NCI-H2227 (cell line): ENCODE data around the gene CNR1.
"Not testable (repeated sequence)": the region's sequence is repeated elsewhere in the genome, so short reads cannot be mapped to it uniquely, and the experiment has no call there.

Experiments used
- DNase-seq: peaks from one replicate; lab custom pipeline; 2025; ENCODE audit not compliant: unreplicated experiment; lab: John Stamatoyannopoulos, UW

Gene CNR1

DNA sequence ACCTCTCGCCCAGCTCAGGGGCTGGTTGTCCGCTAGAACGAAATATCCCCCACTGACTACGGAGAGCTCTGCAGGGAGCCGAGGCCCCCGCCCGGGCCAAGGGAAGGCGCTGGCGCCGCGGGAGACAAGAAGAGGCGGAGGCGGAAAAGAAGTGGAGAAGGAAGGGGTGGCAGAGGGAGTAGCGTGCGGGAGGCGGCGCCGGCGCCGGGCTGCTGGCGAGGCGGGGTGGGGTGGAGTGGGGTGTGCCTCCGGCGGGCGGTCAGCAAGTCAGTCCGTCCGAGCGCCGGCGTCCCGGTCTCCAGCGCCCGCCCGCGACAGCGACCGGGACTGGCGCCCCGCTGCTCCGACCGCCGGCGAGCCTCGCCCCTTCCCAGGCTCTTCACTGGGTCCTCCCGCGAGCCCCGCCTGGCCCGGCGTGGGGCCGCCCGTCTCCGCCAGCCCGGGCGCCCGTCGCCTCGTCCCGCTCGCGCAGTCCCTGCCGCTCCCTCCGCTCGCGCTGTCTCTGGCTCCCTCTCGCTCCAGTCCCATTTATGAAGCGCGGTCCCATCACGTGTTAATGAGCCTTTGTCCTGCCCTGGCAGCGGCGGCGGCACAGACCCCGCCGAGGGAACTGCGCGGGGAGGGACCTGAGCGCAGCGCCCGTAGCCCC is at the start of gene CNR1:
Gene CNR1, minus strand, starts transcription at position 504 of the 649 bp plus-strand sequence. CDS start 21,073 bp downstream, outside the sequence.
- peak; percentile 81 for DNase-seq

DNA sequence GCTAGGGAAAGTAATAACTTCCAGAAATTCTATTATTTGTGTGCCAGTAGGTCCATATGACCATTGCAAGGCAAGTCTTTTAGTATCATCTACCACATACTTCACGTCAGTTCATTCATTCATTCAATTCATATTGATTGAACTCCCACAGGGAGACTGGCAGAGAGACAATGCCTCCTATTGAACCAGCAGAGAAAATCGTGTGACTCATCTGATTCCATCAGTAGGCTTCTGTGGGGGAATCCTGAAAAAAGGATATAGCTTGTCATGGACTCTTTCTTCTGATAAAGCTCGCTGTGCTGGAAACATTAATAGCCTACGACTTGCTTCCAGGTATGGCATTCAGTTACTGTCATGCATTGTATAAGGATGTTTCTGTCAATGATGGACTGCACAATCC is 45.3 kb upstream of the CNR1 start:
- DNase-seq = no peak

DNA sequence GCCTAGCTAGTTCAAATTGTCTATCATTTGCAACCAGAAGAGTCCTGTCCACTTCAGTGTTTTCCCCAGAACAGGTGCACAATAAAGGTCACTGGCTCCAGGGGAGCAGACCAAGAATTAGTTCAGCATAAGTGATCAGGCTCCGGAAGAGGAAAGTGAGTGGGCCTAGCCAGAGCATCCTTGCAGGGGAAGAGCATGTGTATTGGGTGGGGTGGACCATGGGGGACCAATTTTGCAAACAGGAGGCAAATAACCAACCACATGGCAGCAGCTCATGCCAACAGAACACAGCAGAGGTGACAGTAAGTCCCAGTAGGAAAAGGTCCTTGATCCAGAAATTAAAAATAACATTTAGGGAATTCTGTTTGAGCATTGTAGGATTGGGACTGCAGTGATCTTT is 43.2 kb upstream of the CNR1 start:
- no peak for DNase-seq

DNA sequence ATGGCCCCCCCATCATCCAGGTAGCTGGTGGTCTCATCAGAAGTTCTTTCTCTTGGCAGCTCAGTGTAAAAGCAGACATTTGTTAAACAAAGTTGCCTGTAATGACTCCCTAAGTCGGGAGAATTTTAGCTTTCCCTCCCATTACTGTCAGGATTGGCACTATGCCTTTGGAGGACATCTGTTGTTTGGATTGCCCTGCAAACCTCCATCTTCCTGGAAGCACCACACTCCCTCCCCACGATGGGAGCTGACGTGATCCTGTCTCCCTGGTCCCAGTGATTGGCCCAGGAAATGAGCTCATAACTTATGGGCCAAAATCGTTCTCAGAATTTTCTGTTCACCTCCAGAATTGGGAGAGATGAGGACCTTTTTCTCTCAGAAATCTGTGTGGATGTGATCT is 42.6 kb upstream of the CNR1 start:
- DNase-seq = no peak

DNA sequence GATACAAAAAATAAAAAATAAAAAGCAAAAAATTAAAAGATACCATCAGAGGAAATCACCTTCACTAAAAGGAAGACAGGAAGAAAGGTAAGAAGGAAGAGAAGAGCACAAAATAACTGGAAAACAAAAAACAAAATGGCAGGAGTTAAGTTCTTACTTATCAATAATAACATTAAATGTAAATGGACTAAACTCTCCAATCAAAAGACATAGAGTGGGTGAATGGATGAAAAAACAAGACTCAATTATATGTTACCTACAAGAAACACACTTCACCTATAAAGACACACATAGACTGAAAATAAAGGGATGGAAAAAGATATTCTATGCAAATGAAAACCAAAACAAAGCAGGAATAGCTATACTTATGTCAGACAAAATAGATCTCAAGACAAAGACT is 35.6 kb upstream of the CNR1 start:
- not testable (repeated sequence) for DNase-seq

DNA sequence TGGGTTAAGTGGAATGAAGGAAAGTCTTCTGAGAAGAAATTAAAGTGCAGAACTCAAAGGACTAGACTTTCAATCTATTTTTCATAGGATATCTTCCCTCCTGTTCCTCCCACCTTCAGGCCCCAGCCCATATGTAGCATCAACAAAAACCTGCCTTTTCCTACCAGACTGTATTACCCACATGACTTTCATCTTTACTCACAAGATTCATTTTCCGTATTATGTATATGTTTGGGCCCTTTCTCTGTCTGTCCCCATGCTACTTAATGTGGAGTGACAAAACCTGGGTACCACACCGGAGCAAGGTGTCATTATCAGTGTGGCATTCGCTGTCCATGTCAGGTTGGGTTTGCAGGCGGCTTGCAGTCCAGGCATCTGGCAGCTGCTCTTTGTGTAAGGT is 18.8 kb upstream of the CNR1 start:
- no peak for DNase-seq

DNA sequence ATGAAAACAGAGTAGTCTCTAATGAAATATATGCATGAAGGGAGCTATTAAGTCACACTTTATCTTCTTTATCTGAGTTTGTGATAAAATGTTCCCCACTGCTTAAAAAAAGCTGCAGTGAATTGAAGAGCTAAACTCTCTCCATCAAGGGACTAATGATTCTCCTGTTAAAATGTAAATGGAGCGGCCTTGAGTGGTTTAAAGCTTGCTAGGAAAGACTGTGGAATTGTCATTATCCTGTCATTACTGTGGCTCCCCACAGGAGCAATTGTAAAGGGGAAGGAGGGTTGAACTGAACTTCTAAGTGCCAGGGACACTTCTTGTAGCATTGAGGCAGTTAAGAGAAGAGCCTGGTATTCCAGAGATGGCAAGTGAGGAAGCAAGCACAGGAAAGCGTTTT is 17.3 kb upstream of the CNR1 start:
- no peak for DNase-seq

DNA sequence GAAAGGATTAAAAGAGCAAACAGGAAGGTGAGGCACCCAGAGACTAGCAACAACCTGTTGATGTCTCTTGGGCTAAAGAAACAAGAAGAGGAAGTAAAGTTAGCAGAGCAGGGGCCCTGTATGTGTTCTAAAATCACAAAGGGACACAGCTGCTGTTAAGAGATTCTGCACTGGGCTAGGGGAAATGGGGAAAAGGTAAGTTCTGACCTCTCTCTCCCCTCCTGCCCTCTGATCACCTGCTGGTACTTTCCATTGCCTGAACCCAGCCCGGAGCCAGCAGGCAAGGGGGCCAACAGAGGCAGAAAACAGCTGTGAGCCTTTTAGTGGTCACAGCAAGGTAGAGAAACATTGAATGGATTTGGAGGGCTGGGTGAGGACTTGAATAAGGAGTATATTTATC is 13.5 kb upstream of the CNR1 start:
- DNase-seq = no peak

DNA sequence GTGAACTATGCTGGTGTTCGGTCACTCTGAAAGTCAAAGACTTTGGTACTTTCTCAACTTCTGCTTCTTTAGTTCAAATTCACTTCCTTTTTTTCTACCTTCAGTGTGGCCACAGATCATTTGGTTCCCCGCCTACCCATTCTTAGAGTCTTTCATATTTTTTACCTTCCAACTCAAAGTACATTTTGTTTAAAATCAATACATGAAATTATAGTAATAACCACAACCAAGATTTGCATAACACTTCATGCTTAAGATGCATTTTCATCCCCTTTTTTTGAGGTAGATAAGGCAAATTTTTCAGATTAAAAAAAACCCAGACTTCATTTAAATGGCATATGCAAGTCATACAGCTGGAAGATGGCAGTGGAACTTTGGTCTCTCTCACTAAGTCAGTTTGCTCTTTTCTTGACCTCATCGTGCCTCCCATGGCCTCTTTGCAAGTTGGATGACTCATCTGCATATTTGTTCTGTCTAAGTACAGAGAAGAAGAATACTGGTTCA is 11.9 kb upstream of the CNR1 start:
- no peak for DNase-seq

DNA sequence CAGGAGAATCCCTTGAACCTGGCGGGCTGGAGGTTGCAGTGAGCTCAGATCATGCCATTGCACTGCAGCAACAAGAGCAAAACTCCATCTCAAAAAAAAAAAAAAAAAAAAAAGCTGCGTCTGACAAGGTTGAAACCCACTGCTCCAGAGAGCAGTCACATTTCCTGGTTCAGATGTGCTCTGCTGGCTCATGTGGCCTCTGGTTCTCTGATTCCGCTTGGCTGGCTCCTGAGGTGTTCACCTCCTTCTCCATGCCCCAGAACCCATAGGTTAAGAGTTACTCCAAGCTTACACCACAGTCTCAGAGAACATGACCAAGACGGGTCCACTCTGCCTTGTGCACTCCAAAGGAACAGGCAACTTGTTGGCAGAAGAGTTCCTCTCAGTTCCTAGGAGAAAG is 8.8 kb upstream of the CNR1 start:
- DNase-seq = no peak

DNA sequence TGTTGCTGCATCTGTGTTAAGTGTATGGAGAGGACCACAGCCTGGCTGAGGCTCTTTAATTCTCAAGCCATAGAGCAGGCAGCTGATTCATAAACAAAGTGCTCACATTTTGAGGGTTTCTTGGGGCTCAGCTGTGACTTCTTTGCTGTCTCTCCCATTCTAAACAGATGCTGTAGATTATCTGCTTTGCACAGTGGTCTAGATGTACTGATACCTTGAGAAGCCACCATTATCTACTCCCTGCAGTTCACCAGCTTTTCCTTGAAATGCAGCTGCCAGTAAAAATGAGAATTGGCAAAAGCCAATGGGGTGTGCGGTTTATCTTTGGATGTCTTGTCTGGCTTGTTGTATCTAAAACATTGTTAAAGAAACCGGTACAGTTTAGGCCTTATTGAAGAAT is 5.2 kb upstream of the CNR1 start:
- no peak for DNase-seq

DNA sequence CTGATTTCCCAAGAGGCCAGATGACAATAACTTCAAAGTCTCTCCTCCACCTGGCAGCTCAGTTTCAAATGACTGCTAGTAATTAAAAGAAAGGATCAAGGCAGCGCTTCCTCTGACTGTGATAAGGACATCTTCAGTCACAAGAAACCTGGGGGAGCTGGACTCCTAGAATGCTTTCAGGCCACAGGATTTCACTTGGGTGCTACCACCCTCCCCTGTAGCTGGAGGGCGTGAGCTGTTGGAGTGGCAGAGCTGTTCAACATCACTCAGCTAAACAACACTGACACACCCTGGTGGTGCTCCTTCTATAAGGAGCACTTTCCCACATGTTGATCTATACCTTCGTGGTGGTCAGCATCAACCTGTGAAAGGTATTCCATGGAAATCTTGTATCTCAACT is 2.2 kb upstream of the CNR1 start:
- DNase-seq = no peak

DNA sequence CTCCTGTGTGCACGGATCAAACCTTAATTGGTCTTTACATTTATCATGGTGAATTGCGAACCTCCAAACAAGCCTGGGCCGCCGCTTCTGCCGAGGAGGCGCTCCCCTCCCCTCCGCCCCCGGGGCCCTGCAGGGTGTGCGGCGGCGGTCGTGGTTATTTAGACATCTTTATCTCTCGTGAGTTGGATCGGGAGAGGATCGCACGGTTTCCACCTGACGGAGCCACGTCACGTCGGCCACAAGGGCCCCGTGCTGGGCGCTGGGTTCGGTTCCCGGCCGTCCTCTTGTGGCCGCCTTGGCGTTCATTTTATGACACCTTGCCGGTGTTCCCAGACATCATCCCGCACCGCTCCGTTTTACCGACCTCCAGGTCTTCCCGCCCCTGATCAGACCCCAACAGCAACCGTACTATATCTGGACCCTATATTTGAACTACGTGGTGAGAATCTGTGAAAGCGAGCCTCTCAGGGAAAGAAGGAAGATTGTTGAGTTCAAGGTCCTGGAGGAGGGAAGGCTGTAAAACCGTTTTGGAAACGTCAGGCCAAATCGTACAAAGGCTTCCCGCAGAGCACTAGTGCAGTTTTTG is 1.3 kb upstream of the CNR1 start:
- peak; percentile 44 for DNase-seq

DNA sequence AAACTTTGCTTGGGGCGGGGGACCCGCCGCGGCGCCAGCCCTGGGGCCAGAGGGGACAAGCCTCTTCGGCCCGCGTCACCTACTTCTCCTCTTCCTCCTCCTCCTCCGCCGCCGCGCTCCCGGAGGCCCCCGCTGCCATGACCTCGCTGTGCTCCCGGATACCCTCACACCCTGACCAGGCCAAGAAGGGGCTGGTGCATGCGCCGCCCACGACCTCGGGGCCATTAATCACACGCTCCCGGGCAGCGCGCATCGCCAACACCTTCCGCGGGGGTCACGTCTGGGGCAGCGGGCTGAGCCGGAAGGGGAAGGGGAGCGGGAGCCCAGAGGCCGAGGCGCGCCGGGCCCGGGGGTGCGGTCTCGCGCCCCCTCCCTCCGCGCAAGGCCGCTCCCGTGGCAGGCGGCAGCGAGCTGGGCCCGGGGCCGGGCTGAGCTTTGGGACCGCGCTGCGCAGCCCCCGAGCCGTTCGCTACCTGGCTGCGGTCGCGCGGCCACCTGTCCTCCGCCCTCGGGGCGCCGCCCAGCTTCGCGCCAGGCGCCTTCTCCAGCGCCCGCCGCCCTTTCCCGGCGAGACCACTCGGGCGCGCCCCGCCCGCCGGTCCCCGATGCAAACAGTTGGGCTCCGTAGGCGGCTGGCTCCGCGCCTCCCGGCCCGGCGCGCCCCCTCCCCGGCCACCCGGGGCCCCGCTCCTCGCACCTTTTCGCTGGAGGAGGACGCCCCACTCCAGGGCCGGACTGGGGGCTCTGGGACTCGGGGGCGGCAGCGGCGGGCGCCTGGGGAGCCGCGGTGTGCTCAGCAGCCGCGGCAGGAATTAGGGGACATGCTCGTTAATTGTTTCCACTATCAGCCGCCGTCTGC is 575 bp upstream of the CNR1 start:
- DNase-seq = peak; percentile 61

DNA sequence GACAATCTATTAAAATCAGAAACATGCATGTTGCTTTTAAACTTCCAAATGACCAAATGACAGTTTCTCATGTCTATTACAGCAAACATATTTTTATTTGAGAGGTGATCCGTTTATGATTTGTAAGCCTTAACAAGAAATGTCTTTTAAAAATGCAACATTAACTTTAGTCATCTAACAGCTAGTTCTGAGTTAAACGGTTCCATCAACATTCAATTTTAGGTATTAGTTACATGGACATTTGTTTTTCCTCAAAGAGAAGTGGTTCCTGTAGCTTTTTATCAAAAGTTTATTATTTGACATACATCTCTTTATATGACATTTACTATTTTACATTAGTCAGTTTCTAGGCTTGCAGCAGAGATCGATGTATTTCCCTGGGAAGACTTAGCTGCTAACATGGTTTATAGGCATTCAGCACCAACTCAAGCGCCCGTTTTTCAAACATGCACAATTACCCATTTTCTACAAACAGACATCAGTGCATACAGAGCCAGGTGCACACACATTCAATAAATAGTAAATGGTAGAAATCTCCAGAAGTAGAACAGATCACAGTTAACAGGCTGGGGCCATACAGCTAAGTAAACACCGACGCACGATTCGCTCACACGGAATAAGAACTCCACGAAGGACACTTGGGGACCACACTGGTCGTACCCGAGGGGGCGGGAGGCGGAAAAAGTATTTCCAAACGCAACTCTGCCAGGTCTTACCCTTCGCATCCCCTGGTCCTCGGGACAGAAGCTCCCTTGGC is 882 bp downstream of the CNR1 start:
- DNase-seq = peak; percentile 42

DNA sequence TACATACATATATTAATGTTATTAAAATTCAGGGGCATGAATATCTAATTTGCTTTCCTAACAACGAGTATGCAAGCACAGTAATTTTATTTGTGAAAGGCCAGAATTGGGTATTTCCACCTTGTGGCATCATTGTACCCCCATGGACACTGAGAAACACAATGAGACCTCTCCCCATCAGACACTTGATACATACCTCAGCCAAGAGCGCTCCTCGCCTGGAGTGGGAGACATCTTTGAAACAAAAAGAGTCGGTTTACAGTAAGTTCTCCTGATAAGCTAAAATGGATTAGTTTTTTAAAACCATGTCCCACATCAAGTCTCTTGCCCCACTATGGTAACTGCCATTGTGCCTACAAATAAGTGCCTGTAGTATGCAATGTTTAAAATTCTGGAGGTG is 2.1 kb downstream of the CNR1 start:
- DNase-seq = no peak

DNA sequence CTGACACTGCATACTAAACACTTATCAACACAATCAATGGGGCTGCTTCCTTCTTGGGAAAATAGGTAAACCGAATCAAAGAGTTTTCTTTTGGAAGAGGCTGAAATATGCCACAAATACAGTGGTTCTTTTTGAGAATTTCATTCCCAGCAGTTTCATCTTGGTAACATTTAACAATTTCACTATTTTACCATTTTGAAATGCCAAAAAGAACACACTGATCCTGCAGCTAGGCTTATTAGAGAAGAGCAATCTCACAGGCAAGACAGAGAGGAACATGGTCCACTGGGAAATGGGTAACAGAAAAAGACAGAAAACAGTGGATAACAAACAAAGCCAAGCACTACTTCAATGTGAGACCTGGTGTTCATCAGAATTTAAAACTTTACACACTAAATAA is 2.5 kb downstream of the CNR1 start:
- DNase-seq = no peak

DNA sequence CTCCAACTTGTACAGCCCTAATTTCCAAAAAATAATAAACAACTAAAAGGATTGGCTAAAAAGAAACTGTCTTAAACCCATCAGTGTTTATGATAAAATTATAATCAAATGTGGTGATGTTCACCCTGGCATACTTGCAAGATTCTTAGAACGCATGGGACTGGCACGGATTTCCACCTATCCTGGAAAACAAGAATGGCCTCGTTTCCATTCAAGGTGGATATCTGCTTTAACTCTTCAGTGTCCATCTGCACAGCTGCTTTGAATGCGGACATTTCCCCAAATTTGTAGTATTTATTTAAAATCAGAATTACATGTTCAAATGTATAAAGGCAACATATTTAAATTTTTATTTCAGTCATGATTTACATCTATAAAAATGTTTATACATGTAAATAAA is 4.2 kb downstream of the CNR1 start:
- DNase-seq = no peak

DNA sequence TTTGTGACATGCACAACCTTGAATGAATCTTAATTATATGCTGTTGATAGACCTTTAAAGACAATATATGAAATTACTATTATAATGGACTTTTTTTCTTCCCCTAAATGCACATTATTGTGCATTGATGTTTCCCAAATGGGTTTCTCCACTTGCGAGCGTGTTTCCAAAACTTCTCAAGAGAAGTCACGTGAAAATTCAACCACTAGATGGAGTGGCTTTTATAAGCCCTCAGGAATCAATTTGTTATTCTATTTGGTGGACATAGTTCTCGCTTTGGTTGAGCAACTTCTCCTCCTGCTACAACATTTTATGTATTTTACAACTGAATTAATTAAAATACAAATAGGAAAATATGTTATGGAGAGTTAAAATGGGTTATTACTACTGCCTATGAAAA is 9.0 kb downstream of the CNR1 start:
- no peak for DNase-seq

DNA sequence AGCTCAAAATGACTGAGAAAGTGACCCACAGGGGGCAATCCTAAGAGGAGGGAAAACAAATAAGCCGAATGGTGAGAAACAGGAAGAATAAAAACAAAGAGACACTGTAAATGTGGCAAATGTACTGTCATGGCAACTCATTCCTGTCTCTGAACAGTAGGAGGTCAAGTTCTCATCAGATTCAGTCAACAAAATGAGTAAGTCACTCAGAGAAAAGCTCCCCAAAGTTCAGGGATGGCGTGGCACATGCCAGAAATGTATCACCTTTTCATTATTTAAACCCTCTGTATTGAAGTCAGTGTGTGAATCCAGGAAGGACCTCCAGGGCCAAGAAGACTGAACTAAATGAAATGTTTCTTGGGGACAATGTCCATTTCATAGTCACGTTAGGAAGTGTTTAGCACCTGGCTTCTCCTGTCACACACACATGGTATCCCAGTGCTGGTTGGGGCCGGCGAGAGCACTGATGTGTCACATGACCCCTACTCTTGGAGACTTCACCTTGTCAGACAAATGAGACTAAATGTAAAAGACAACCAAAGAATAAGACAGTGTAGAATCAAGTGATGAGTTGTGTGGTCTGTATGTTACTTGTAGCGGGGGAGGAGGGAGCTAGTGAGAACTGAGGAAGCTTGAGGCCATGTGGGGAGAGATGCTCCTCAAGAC is 20.7 kb downstream of the CNR1 start:
- DNase-seq = no peak
